HG03095 (cell line): Measurements from ENCODE around the gene SIVA1.

ENCODE experiments used
- ATAC-seq: cut with Tn5 transposase; IDR thresholded peaks from one replicate; pipeline ENCODE4 v1.9.1; 2021; ENCODE audit warnings: moderate library complexity; ENCODE audit not compliant: unreplicated experiment

Gene SIVA1

DNA sequence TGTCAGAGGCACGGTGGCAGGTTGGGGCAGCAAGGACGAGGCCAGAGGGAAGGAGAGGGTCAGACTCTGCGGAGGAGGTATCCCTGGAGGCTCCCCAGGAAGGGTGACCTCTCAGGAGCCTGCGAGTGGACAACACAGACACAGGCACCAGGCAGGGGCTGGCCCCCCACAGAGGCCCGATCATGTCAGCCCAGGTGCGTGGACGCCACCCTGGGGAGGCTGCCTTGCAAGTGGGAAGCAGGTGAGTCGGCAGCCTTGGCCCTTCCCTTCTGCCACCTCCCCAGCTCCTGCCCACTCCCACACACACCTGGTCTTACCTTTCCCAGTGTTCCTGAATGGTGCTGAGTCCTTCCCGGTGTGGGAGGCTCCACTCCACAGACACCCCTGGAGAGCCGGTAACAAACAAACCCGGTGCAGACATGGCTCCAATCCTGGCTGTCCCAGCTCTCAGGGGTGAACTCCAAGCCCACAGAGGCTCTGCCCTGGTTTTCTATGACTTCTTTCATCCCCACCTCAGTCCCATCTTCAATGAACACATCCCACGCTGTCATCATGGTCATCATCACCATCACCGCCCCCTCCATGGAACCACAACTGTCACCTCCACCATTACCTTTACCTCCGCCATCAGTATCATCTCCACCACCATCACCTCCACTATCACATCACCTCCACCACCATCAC is 53.1 kb downstream of the SIVA1 start:
- ATAC-seq, result no peak

DNA sequence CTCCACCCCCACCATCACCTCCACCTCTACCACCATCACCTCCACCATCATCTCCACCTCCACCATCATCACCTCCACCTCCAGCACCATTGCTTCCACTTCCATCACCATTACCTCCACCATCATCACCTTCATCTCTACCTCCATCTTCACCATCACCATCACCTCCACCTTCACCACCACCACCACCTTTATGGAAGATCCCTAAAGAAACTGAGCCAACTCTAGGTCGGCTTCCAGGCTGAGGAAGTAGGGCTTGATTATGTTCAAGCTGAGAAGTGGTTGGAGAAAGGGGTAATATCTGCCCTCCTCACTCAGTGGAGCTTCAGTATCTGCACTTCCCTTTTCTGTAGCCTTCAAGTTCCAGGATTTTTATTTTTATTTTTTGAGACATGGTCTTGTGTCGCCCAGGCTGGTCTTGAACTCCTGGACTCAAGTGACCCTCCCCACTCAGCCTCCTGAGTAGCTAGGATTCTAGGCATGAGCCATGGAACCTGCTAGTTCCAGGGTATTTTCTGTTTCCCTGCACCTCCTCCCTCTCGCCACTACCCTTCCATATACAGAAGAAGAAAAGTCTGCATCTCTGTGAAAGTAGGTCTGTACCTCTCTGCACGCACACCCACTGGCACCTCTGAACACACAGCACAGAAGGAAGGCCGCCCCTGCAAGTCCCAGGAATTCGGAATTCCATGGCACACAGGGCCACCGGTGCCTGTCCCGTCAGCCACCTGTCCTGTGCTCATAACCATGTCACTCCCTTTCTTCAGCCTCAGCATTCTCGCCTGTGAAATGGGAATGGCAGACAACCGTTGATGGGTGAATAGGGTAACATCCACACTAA is 53.9 kb downstream of the SIVA1 start:
- ATAC-seq, result no peak

DNA sequence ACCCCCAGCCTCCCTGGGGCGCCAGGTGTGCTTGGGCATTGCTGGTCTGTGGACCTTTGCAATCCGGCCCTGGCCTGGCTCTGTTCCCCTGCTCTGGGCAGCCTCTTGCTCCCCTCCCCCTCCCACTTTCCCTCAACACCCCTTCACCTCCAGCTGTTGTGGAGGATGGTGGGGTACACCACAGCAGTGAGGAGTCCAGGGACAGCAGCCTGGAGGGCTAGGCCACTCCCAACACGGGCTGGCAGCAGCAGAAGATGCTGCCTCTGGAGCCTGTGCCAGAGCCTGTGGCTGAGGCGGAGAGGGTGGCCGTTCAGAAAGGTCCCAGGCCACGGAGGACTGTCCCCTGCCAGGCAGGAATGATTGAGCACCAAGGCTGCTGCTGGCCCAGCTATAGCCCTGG is 55.5 kb downstream of the SIVA1 start:
- ATAC-seq, result no peak
